ENCODE measurements around the gene TCF20.
A peak's percentile ranks its signal among the peaks of the same experiment; 100 is the strongest.

TCF20 gene

GRCh38 chr22:42301742-42302102 lies 31.3 kb upstream of the TCF20 start:
- H3K36me3 ChIP-seq (ENCODE audit: control insufficient read depth in 1 of 2, insufficient read depth in 2 of 2, low read depth in 1 of 2, low read length in 2 of 2) = no peaks in the 10 kb centered on the region
- no peak overlapping the region for H3K9ac ChIP-seq (ENCODE audit: low read length)
- peaks cover 11% of the 10 kb centered on the region for H3K4me1 ChIP-seq (ENCODE audit: control insufficient read depth, insufficient read depth, low read depth, low read length)
- no peaks in the 10 kb centered on the region for H3K79me1 ChIP-seq (replicated peaks; ENCODE audit: low read length, poor library complexity, severe bottlenecking)
- no peak overlapping the region for H3K4me3 ChIP-seq (ENCODE audit: insufficient read depth in 1 of 2, low read depth in 1 of 2, low read length in 2 of 2)
- H3K9me3 ChIP-seq (ENCODE audit: control insufficient read depth, low read length) = no peaks in the 10 kb centered on the region
- no peak overlapping the region for H2BK15ac ChIP-seq (ENCODE audit: low read depth, poor library complexity, severe bottlenecking)
- no peak overlapping the region for H3K27ac ChIP-seq (ENCODE audit: low read length, poor library complexity, severe bottlenecking)
- no peak for DNase-seq
- no peak overlapping the region for H3K18ac ChIP-seq (ENCODE audit: low read depth in 1 of 2, low read length in 2 of 2)
- H2BK12ac ChIP-seq (ENCODE audit: low read length in 2 of 2) = no peak overlapping the region
- H3K23ac ChIP-seq (ENCODE audit: low read length in 2 of 2) = no peak overlapping the region
- H3K14ac ChIP-seq (ENCODE audit: low read length in 2 of 2) = no peak overlapping the region
- H4K8ac ChIP-seq (ENCODE audit: low read length) = no peak overlapping the region
- H4K91ac ChIP-seq (ENCODE audit: low read length) = no peak overlapping the region
- 79% methylated on average over 12 of the region's 12 CpGs for WGBS
- no peak overlapping the region for H3K4ac ChIP-seq (ENCODE audit: low read depth in 1 of 2, low read length in 2 of 2)
- H2BK120ac ChIP-seq (ENCODE audit: low read depth, low read length) = no peak overlapping the region
- H2AK5ac ChIP-seq (ENCODE audit: low read length, severe bottlenecking) = no peak overlapping the region
- no peak overlapping the region for H2BK5ac ChIP-seq (ENCODE audit: low read depth, low read length, poor library complexity, severe bottlenecking)
- H3K4me2 ChIP-seq (ENCODE audit: low read length, poor library complexity, severe bottlenecking) = no peak overlapping the region
- peaks cover 63 to 73% of the 10 kb centered on the region in 2 experiments for H3K27me3 ChIP-seq (ENCODE audit: control insufficient read depth in 1 of 2, insufficient read depth in 1 of 2, low read length in 2 of 2)
- no peak overlapping the region for H2AFZ ChIP-seq (ENCODE audit: low read depth, low read length)

GRCh38 chr22:42301077-42301741 lies 30.8 kb upstream of the TCF20 start:
- H2BK15ac ChIP-seq (ENCODE audit: low read depth, poor library complexity, severe bottlenecking) = no peak overlapping the region
- H3K79me1 ChIP-seq (replicated peaks; ENCODE audit: low read length, poor library complexity, severe bottlenecking) = no peaks in the 10 kb centered on the region
- no peak overlapping the region for H4K91ac ChIP-seq (ENCODE audit: low read length)
- no peaks in the 10 kb centered on the region for H3K36me3 ChIP-seq (ENCODE audit: control insufficient read depth in 1 of 2, insufficient read depth in 2 of 2, low read depth in 1 of 2, low read length in 2 of 2)
- peaks cover 13% of the 10 kb centered on the region for H3K4me1 ChIP-seq (ENCODE audit: control insufficient read depth, insufficient read depth, low read depth, low read length)
- no peak overlapping the region for H3K4me3 ChIP-seq (ENCODE audit: insufficient read depth in 1 of 2, low read depth in 1 of 2, low read length in 2 of 2)
- H4K8ac ChIP-seq (ENCODE audit: low read length) = no peak overlapping the region
- H3K4me2 ChIP-seq (ENCODE audit: low read length, poor library complexity, severe bottlenecking) = no peak overlapping the region
- WGBS = 71% methylated on average over 13 of the region's 13 CpGs
- no peaks in the 10 kb centered on the region for H3K9me3 ChIP-seq (ENCODE audit: control insufficient read depth, low read length)
- H3K18ac ChIP-seq (ENCODE audit: low read depth in 1 of 2, low read length in 2 of 2) = no peak overlapping the region
- no peak overlapping the region for H3K4ac ChIP-seq (ENCODE audit: low read depth in 1 of 2, low read length in 2 of 2)
- no peak overlapping the region for H3K9ac ChIP-seq (ENCODE audit: low read length)
- DNase-seq = no peak
- H2AK5ac ChIP-seq (ENCODE audit: low read length, severe bottlenecking) = no peak overlapping the region
- H3K27ac ChIP-seq (ENCODE audit: low read length, poor library complexity, severe bottlenecking) = no peak overlapping the region
- no peak overlapping the region for H2BK120ac ChIP-seq (ENCODE audit: low read depth, low read length)
- no peak overlapping the region for H2BK5ac ChIP-seq (ENCODE audit: low read depth, low read length, poor library complexity, severe bottlenecking)
- peaks cover 63 to 73% of the 10 kb centered on the region in 2 experiments for H3K27me3 ChIP-seq (ENCODE audit: control insufficient read depth in 1 of 2, insufficient read depth in 1 of 2, low read length in 2 of 2)
- peak overlapping the region in 1 of 2 experiments; percentile 23 for H3K14ac ChIP-seq (ENCODE audit: low read length in 2 of 2)
- H2AFZ ChIP-seq (ENCODE audit: low read depth, low read length) = no peak overlapping the region
- H3K23ac ChIP-seq (ENCODE audit: low read length in 2 of 2) = no peak overlapping the region
- H2BK12ac ChIP-seq (ENCODE audit: low read length in 2 of 2) = no peak overlapping the region

GRCh38 chr22:42300259-42301076 lies 30.0 kb upstream of the TCF20 start:
- H3K14ac ChIP-seq (ENCODE audit: low read length in 2 of 2) = peak overlapping the region in 1 of 2 experiments; percentile 31
- peak overlapping the region in 1 of 2 experiments; percentile 6 for H3K18ac ChIP-seq (ENCODE audit: low read depth in 1 of 2, low read length in 2 of 2)
- no peak overlapping the region for H2BK15ac ChIP-seq (ENCODE audit: low read depth, poor library complexity, severe bottlenecking)
- no peak for DNase-seq
- no peak overlapping the region for H2AK5ac ChIP-seq (ENCODE audit: low read length, severe bottlenecking)
- 33% methylated on average over 9 of the region's 10 CpGs for WGBS
- H4K8ac ChIP-seq (ENCODE audit: low read length) = no peak overlapping the region
- H3K4me1 ChIP-seq (ENCODE audit: control insufficient read depth, insufficient read depth, low read depth, low read length) = peaks cover 13% of the 10 kb centered on the region
- peaks cover 62 to 70% of the 10 kb centered on the region in 2 experiments for H3K27me3 ChIP-seq (ENCODE audit: control insufficient read depth in 1 of 2, insufficient read depth in 1 of 2, low read length in 2 of 2)
- H3K9me3 ChIP-seq (ENCODE audit: control insufficient read depth, low read length) = no peaks in the 10 kb centered on the region
- no peak overlapping the region for H3K9ac ChIP-seq (ENCODE audit: low read length)
- no peak overlapping the region for H3K27ac ChIP-seq (ENCODE audit: low read length, poor library complexity, severe bottlenecking)
- no peak overlapping the region for H3K4ac ChIP-seq (ENCODE audit: low read depth in 1 of 2, low read length in 2 of 2)
- no peak overlapping the region for H4K91ac ChIP-seq (ENCODE audit: low read length)
- H3K36me3 ChIP-seq (ENCODE audit: control insufficient read depth in 1 of 2, insufficient read depth in 2 of 2, low read depth in 1 of 2, low read length in 2 of 2) = no peaks in the 10 kb centered on the region
- H3K4me3 ChIP-seq (ENCODE audit: insufficient read depth in 1 of 2, low read depth in 1 of 2, low read length in 2 of 2) = no peak overlapping the region
- H3K23ac ChIP-seq (ENCODE audit: low read length in 2 of 2) = no peak overlapping the region
- no peak overlapping the region for H3K4me2 ChIP-seq (ENCODE audit: low read length, poor library complexity, severe bottlenecking)
- H3K79me1 ChIP-seq (replicated peaks; ENCODE audit: low read length, poor library complexity, severe bottlenecking) = no peaks in the 10 kb centered on the region
- H2BK120ac ChIP-seq (ENCODE audit: low read depth, low read length) = no peak overlapping the region
- H2BK5ac ChIP-seq (ENCODE audit: low read depth, low read length, poor library complexity, severe bottlenecking) = no peak overlapping the region
- no peak overlapping the region for H2AFZ ChIP-seq (ENCODE audit: low read depth, low read length)
- H2BK12ac ChIP-seq (ENCODE audit: low read length in 2 of 2) = no peak overlapping the region

GRCh38 chr22:42299586-42300258 lies 29.3 kb upstream of the TCF20 start:
- no peak overlapping the region for H3K4me3 ChIP-seq (ENCODE audit: insufficient read depth in 1 of 2, low read depth in 1 of 2, low read length in 2 of 2)
- H3K9me3 ChIP-seq (ENCODE audit: control insufficient read depth, low read length) = no peaks in the 10 kb centered on the region
- WGBS = 3% methylated on average over 11 of the region's 19 CpGs
- no peak overlapping the region for H2BK15ac ChIP-seq (ENCODE audit: low read depth, poor library complexity, severe bottlenecking)
- no peak overlapping the region for H2BK12ac ChIP-seq (ENCODE audit: low read length in 2 of 2)
- no peak overlapping the region for H2BK5ac ChIP-seq (ENCODE audit: low read depth, low read length, poor library complexity, severe bottlenecking)
- H2AK5ac ChIP-seq (ENCODE audit: low read length, severe bottlenecking) = no peak overlapping the region
- H3K4me1 ChIP-seq (ENCODE audit: control insufficient read depth, insufficient read depth, low read depth, low read length) = peaks cover 13% of the 10 kb centered on the region
- H3K14ac ChIP-seq (ENCODE audit: low read length in 2 of 2) = peak overlapping the region in 1 of 2 experiments; percentile 31
- H2AFZ ChIP-seq (ENCODE audit: low read depth, low read length) = no peak overlapping the region
- DNase-seq = no peak
- peaks cover 58 to 66% of the 10 kb centered on the region in 2 experiments for H3K27me3 ChIP-seq (ENCODE audit: control insufficient read depth in 1 of 2, insufficient read depth in 1 of 2, low read length in 2 of 2)
- no peak overlapping the region for H3K27ac ChIP-seq (ENCODE audit: low read length, poor library complexity, severe bottlenecking)
- H3K4me2 ChIP-seq (ENCODE audit: low read length, poor library complexity, severe bottlenecking) = no peak overlapping the region
- no peak overlapping the region for H3K23ac ChIP-seq (ENCODE audit: low read length in 2 of 2)
- H3K79me1 ChIP-seq (replicated peaks; ENCODE audit: low read length, poor library complexity, severe bottlenecking) = no peaks in the 10 kb centered on the region
- H2BK120ac ChIP-seq (ENCODE audit: low read depth, low read length) = no peak overlapping the region
- no peak overlapping the region for H4K91ac ChIP-seq (ENCODE audit: low read length)
- H3K36me3 ChIP-seq (ENCODE audit: control insufficient read depth in 1 of 2, insufficient read depth in 2 of 2, low read depth in 1 of 2, low read length in 2 of 2) = no peaks in the 10 kb centered on the region
- H3K18ac ChIP-seq (ENCODE audit: low read depth in 1 of 2, low read length in 2 of 2) = peak overlapping the region in 1 of 2 experiments; percentile 6
- H4K8ac ChIP-seq (ENCODE audit: low read length) = no peak overlapping the region
- no peak overlapping the region for H3K4ac ChIP-seq (ENCODE audit: low read depth in 1 of 2, low read length in 2 of 2)
- no peak overlapping the region for H3K9ac ChIP-seq (ENCODE audit: low read length)

Data from mesenchymal stem cell (in vitro differentiated cells and primary cell).